Keratinocyte (primary cell): ENCODE measurements around the gene ADGRG6. TPM values are rescaled to one million over a fixed set of nuclear protein-coding genes. Genes with fewer than 3 reads are reported as not detected.

Experiments used
- DNase-seq: peaks from one replicate; pipeline ENCODE4 v3.0.0-alpha.2; 2011; ENCODE audit warnings: low read depth, missing footprints, low spot score
- FAIRE-seq: peaks from 2 replicates; lab custom pipeline; 2011; peaks lifted over from hg19 to GRCh38; lab: Jason Lieb, UNC
- H2AFZ ChIP-seq: 2 replicates; pipeline ENCODE4 v1.6.0; 2012; ENCODE audit warnings: low read length, control low read depth, inconsistent platforms; ENCODE audit not compliant: control insufficient read depth
- H3K27ac ChIP-seq: 2 replicates; pipeline ENCODE4 v1.5.1; 2011; ENCODE audit warnings: low read length; ENCODE audit not compliant: control insufficient read depth, insufficient read depth
- H3K27me3 ChIP-seq: 3 replicates; pipeline ENCODE4 v1.6.0; 2011; ENCODE audit warnings: low read length; ENCODE audit not compliant: control insufficient read depth, insufficient read depth; ENCODE audit errors: extremely low read depth
- H3K36me3 ChIP-seq, 2 experiments: 2 replicates in 1 of 2; 3 replicates in 1 of 2; pipeline ENCODE4 v1.5.1; 2011; ENCODE audit warnings: low read length in 2 of 2, mild to moderate bottlenecking in 1 of 2; ENCODE audit not compliant: control insufficient read depth in 2 of 2, insufficient read depth in 2 of 2; ENCODE audit errors: extremely low read depth in 1 of 2
- H3K4me1 ChIP-seq: 3 replicates; pipeline ENCODE4 v1.5.1; 2011; ENCODE audit warnings: low read length; ENCODE audit not compliant: control insufficient read depth, insufficient read depth; ENCODE audit errors: extremely low read depth
- H3K4me2 ChIP-seq: 3 replicates; pipeline ENCODE4 v1.6.0; 2011; ENCODE audit warnings: low read depth, low read length; ENCODE audit not compliant: control insufficient read depth, insufficient read depth; ENCODE audit errors: extremely low read depth
- H3K4me3 ChIP-seq, 3 experiments: fragments of 200-600 bp in 1 of 3; sonication (generic) in 1 of 3; 2 replicates in 2 of 3; 3 replicates in 1 of 3; pipeline ENCODE4 v1.5.1; 2011 to 2016; ENCODE audit warnings: low read length in 3 of 3, mild to moderate bottlenecking in 3 of 3, control low read depth in 2 of 3, inconsistent platforms in 1 of 3, low read depth in 1 of 3, mixed read lengths in 1 of 3, mixed run types in 1 of 3, moderate library complexity in 1 of 3; ENCODE audit not compliant: control insufficient read depth in 2 of 3, insufficient read depth in 2 of 3; ENCODE audit errors: extremely low read depth in 1 of 3
- H3K79me2 ChIP-seq: 2 replicates; pipeline ENCODE4 v1.6.0; 2012; ENCODE audit warnings: low read length; ENCODE audit not compliant: control insufficient read depth, insufficient read depth
- H3K9ac ChIP-seq: 3 replicates; pipeline ENCODE4 v1.6.0; 2011; ENCODE audit warnings: low read length; ENCODE audit not compliant: control insufficient read depth, insufficient read depth; ENCODE audit errors: extremely low read depth
- H3K9me1 ChIP-seq: 3 replicates; pipeline ENCODE4 v1.6.0; 2011; ENCODE audit warnings: low read length; ENCODE audit not compliant: control insufficient read depth, insufficient read depth; ENCODE audit errors: extremely low read depth
- H3K9me3 ChIP-seq: 2 replicates; pipeline ENCODE4 v1.5.1; 2012; ENCODE audit warnings: low read depth, low read length; ENCODE audit not compliant: control insufficient read depth
- H4K20me1 ChIP-seq: 3 replicates; pipeline ENCODE4 v1.6.0; 2011; ENCODE audit warnings: low read length; ENCODE audit not compliant: control insufficient read depth, insufficient read depth; ENCODE audit errors: extremely low read depth
- EZH2 ChIP-seq: IDR thresholded peaks from one replicate; pipeline ENCODE4 v1.6.1; 2012; ENCODE audit warnings: inconsistent platforms, mild to moderate bottlenecking, low read length, moderate library complexity
- dilution Hi-C: fragments of 300-500 bp; cut with MboI; formaldehyde crosslinking; loops from one replicate; pipeline ENCODE4 v1.7.0; 2020; ENCODE audit warnings: low sequenced_read_pairs; ENCODE audit not compliant: extremely low pct_ligation_motif_present
- polyA plus RNA-seq, 5 experiments: library from polyadenylated mRNA; depleted of rRNA in 3 of 5; stranded (reverse) in 3 of 5; stranded (forward) in 1 of 5; unstranded in 1 of 5; fragments of >200 nt; gene quantifications; 1 replicate in 1 of 5; 2 replicates in 3 of 5; 3 replicates in 1 of 5; pipeline versions ENCODE4 v1.2.1 to v1.2.3, GENCODE V29; 2011 to 2012; ENCODE audit warnings: missing spikeins in 2 of 5, low read depth in 1 of 5, low replicate concordance in 1 of 5
- TF ChIP-seq, protein P1 (sequence below), 3 experiments: IDR thresholded peaks in 1 of 3; conservative IDR thresholded peaks in 1 of 3; optimal IDR thresholded peaks in 1 of 3; 2 replicates in 2 of 3; 3 replicates in 1 of 3; pipeline versions ENCODE3 to v1.5.1; 2011; ENCODE audit warnings: low read length in 3 of 3, mild to moderate bottlenecking in 3 of 3, moderate library complexity in 2 of 3, control low read depth in 1 of 3, inconsistent platforms in 1 of 3; ENCODE audit not compliant: insufficient read depth in 2 of 3; ENCODE audit errors: extremely low read depth in 1 of 3

ADGRG6 gene
- polyA plus RNA-seq, 1 donor (not counting 4 experiments of a cell fraction or from before 2014, with no cell fraction given) = 20.1 TPM

- H3K27ac ChIP-seq = no peak overlapping the region
- peaks cover 2% of the 10 kb centered on the region for H3K79me2 ChIP-seq
- dilution Hi-C loops = no loop called here
- DNase-seq (no peak), FAIRE-seq (no peak)
- no peak overlapping the region for H3K4me3 ChIP-seq
- H3K9ac ChIP-seq = no peak overlapping the region
- H3K4me1 ChIP-seq = peaks cover 8% of the 10 kb centered on the region
- no peaks in the 10 kb centered on the region for H3K36me3 ChIP-seq
- no peaks in the 10 kb centered on the region for H4K20me1 ChIP-seq
- no peak overlapping the region for H3K4me2 ChIP-seq
- no peaks in the 10 kb centered on the region for H3K9me3 ChIP-seq
- TF ChIP-seq, protein P1, sequence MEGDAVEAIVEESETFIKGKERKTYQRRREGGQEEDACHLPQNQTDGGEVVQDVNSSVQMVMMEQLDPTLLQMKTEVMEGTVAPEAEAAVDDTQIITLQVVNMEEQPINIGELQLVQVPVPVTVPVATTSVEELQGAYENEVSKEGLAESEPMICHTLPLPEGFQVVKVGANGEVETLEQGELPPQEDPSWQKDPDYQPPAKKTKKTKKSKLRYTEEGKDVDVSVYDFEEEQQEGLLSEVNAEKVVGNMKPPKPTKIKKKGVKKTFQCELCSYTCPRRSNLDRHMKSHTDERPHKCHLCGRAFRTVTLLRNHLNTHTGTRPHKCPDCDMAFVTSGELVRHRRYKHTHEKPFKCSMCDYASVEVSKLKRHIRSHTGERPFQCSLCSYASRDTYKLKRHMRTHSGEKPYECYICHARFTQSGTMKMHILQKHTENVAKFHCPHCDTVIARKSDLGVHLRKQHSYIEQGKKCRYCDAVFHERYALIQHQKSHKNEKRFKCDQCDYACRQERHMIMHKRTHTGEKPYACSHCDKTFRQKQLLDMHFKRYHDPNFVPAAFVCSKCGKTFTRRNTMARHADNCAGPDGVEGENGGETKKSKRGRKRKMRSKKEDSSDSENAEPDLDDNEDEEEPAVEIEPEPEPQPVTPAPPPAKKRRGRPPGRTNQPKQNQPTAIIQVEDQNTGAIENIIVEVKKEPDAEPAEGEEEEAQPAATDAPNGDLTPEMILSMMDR (optimal IDR thresholded peaks at IDR 0.05 in 1 of 3, IDR thresholded peaks at IDR 0.05 in 1 of 3, conservative IDR thresholded peaks at IDR 0.05 in 1 of 3; ENCODE audit: extremely low read depth in 1 of 3, insufficient read depth in 2 of 3, low read length in 3 of 3) = no peak
- no peak for TF ChIP-seq EZH2
- no peaks in the 10 kb centered on the region for H3K27me3 ChIP-seq
- no peaks in the 10 kb centered on the region for H3K9me1 ChIP-seq
- no peak overlapping the region for H2AFZ ChIP-seq
Measured at GRCh38 chr6:142326540-142326939, 24.7 kb downstream of the ADGRG6 start.

DNA sequence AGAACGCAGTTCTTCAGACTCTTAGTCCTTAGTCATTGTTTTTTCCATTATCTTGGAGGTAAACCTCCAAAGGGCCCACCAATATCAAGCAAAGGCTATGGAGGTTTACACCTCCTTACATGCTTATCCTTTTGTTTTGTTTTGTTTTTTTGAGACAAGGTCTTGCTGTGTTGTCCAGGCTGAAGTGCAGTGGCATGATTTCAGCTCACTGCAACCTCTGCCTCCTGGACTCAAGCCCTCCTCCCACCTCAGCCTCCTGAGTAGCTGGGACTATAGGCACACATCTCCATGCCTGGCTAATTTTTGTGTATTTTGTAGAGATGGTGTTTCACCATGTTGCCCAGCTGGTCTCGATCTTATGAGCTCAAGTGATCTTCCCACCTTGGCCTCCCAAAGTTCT lies 26.3 kb downstream of the ADGRG6 start:
- FAIRE-seq (no peak), DNase-seq (no peak)
- Histone ChIP-seq H2AFZ (no peak overlapping the region), H3K9me1 (no peaks in the 10 kb centered on the region), H3K79me2 (peaks cover 2% of the 10 kb centered on the region), H3K27ac (no peak overlapping the region), H3K4me1 (peaks cover 13% of the 10 kb centered on the region), H3K9me3 (no peaks in the 10 kb centered on the region), H3K27me3 (no peaks in the 10 kb centered on the region), H4K20me1 (no peaks in the 10 kb centered on the region), H3K4me2 (no peak overlapping the region), H3K4me3 (no peak overlapping the region), H3K9ac (no peak overlapping the region), H3K36me3 (no peaks in the 10 kb centered on the region)
- dilution Hi-C loops = no loop called here
- TF ChIP-seq, protein P1 (optimal IDR thresholded peaks at IDR 0.05 in 1 of 3, IDR thresholded peaks at IDR 0.05 in 1 of 3, conservative IDR thresholded peaks at IDR 0.05 in 1 of 3; ENCODE audit: extremely low read depth in 1 of 3, insufficient read depth in 2 of 3, low read length in 3 of 3) = no peak
- no peak for TF ChIP-seq EZH2
